HepG2 (cell line): ENCODE data around the gene ZNF653. TPM values are rescaled to one million over a fixed set of nuclear protein-coding genes. Genes with fewer than 3 reads are reported as not detected.
A peak's percentile ranks its signal among the peaks of the same experiment; 100 is the strongest.

ENCODE experiments used
- ATAC-seq: fragments of 200-7000 bp; cut with Tn5 transposase; 3 replicates; pipeline ENCODE4 v1.9.1; 2020; ENCODE audit warnings: mild to moderate bottlenecking, moderate library complexity
- BruUV-seq: library from RNA; stranded (reverse); fragments of 400-500 nt; replicated peaks from 2 replicates; lab custom pipeline; 2021; lab: Mats Ljungman, UMichigan
- CTCF ChIA-PET: fragments of 300-600 bp; formaldehyde crosslinking; extraction: SDS; loops from one replicate; lab custom pipeline; 2021; ENCODE audit warnings: low total read pairs, inconsistent platforms, low intra/inter-chr PET ratio; lab: Yijun Ruan, JAX
- POLR2A ChIA-PET: fragments of 350-600 bp; sonication (Branson Sonifier 250); formaldehyde crosslinking; loops from one replicate; lab custom pipeline; 2020; ENCODE audit warnings: antibody characterized with exemption, inconsistent platforms; lab: Yijun Ruan, JAX
- DNase-seq: peaks from one replicate; pipeline ENCODE4 v3.0.0-alpha.2; 2015; ENCODE audit warnings: low spot score
- FAIRE-seq: peaks from 3 replicates; lab custom pipeline; 2011; peaks lifted over from hg19 to GRCh38; lab: Jason Lieb, UNC
- H2AFZ ChIP-seq: one replicate; pipeline ENCODE4 v1.6.1; 2011; ENCODE audit warnings: low read length, inconsistent platforms
- H3K27ac ChIP-seq: fragments of 300-600 bp; 3 replicates; pipeline ENCODE4 v1.8.0; 2011; ENCODE audit warnings: mixed run types, mild to moderate bottlenecking, mixed read lengths, low read length, inconsistent platforms; ENCODE audit not compliant: insufficient read depth; ENCODE audit errors: extremely low read length
- H3K27me3 ChIP-seq, 2 experiments: fragments of 200-600 bp in 1 of 2; 2 replicates in 1 of 2; 3 replicates in 1 of 2; pipeline versions ENCODE4 v1.6.0 to v1.8.0; 2011; ENCODE audit warnings: low read length in 2 of 2, mild to moderate bottlenecking in 2 of 2, moderate library complexity in 2 of 2, inconsistent platforms in 1 of 2; ENCODE audit not compliant: insufficient read depth in 2 of 2, control insufficient read depth in 1 of 2
- H3K36me3 ChIP-seq, 2 experiments: fragments of 200-600 bp in 1 of 2; replicated peaks in 1 of 2; 2 replicates in 1 of 2; 3 replicates in 1 of 2; pipeline versions ENCODE4 v1.5.1 to v1.8.0; 2011; ENCODE audit warnings: low read length in 2 of 2, inconsistent platforms in 1 of 2; ENCODE audit not compliant: insufficient read depth in 2 of 2, control insufficient read depth in 1 of 2
- H3K4me1 ChIP-seq: 2 replicates; pipeline ENCODE4 v1.5.1; 2012; ENCODE audit warnings: low read length, inconsistent platforms; ENCODE audit not compliant: insufficient read depth
- H3K4me2 ChIP-seq: 2 replicates; pipeline ENCODE4 v1.6.0; 2011; ENCODE audit warnings: low read depth, low read length, inconsistent platforms
- H3K4me3 ChIP-seq, 3 experiments: fragments of 200-600 bp in 1 of 3; sonication (generic), shearing (Covaris generic) in 1 of 3; replicated peaks in 1 of 3; 2 replicates each; pipeline ENCODE4 v1.5.1; 2011 to 2016; ENCODE audit warnings: low read length in 3 of 3, inconsistent platforms in 2 of 3, low read depth in 2 of 3, mild to moderate bottlenecking in 2 of 3, control low read depth in 1 of 3, mixed read lengths in 1 of 3; ENCODE audit not compliant: insufficient read depth in 1 of 3
- H3K79me2 ChIP-seq: one replicate; pipeline ENCODE4 v1.6.1; 2011; ENCODE audit warnings: low read length, inconsistent platforms; ENCODE audit not compliant: insufficient read depth
- H3K9ac ChIP-seq: 2 replicates; pipeline ENCODE4 v1.6.0; 2011; ENCODE audit warnings: mild to moderate bottlenecking, low read depth, low read length, inconsistent platforms; ENCODE audit not compliant: insufficient read depth
- H3K9me3 ChIP-seq: 2 replicates; pipeline ENCODE4 v1.5.1; 2012; ENCODE audit warnings: mild to moderate bottlenecking, low read length
- H4K20me1 ChIP-seq: 2 replicates; pipeline ENCODE4 v1.6.0; 2011; ENCODE audit warnings: inconsistent platforms, mild to moderate bottlenecking, low read length, moderate library complexity; ENCODE audit not compliant: insufficient read depth
- JUN ChIP-seq: sonication (generic); formaldehyde crosslinking; IDR thresholded peaks from 2 replicates; pipeline ENCODE4 v1.4.0; 2020; ENCODE audit warnings: mild to moderate bottlenecking, missing genetic modification reagents
- MBNL3 ChIP-seq: fragments of 250-450 bp; sonication (Bioruptor Pico); conservative IDR thresholded peaks from 2 replicates; pipeline ENCODE4 v1.8.0; 2022; ENCODE audit warnings: mild to moderate bottlenecking, inconsistent platforms
- MED8 ChIP-seq: sonication (generic); formaldehyde crosslinking; IDR thresholded peaks from 2 replicates; pipeline ENCODE4 v1.8.1; 2023; ENCODE audit warnings: mild to moderate bottlenecking, missing genetic modification reagents; ENCODE audit not compliant: insufficient replicate concordance
- MYNN ChIP-seq: sonication (generic); formaldehyde crosslinking; IDR thresholded peaks from 2 replicates; pipeline ENCODE4 v1.4.0; 2020; ENCODE audit warnings: mild to moderate bottlenecking, low read depth, missing genetic modification reagents
- RFXANK ChIP-seq: IDR thresholded peaks from 2 replicates; pipeline ENCODE4 v1.6.1; 2016
- SMC3 ChIP-seq: IDR thresholded peaks from 2 replicates; pipeline ENCODE4 v1.6.1; 2011; ENCODE audit warnings: low read length, improper control_type of control experiment
- ZNF232 ChIP-seq: sonication (generic); formaldehyde crosslinking; IDR thresholded peaks from 2 replicates; pipeline ENCODE4 v1.4.0; 2020; ENCODE audit warnings: missing genetic modification reagents, borderline replicate concordance
- ZNF234 ChIP-seq: sonication (generic); formaldehyde crosslinking; conservative IDR thresholded peaks from 2 replicates; pipeline ENCODE4 v1.5.1; 2020; ENCODE audit warnings: mild to moderate bottlenecking, missing genetic modification reagents
- ZNF30 ChIP-seq: sonication (generic); formaldehyde crosslinking; IDR thresholded peaks from 2 replicates; pipeline ENCODE4 v1.5.0; 2020; ENCODE audit warnings: mild to moderate bottlenecking, missing genetic modification reagents
- ZNF562 ChIP-seq: sonication (generic); formaldehyde crosslinking; IDR thresholded peaks from 2 replicates; pipeline ENCODE4 v1.8.0; 2022; ENCODE audit warnings: missing genetic modification reagents, borderline replicate concordance
- WGBS: methylation state at CpG from one replicate; pipeline ENCODE4 v1.1.6; 2017; ENCODE audit warnings: low lambda C conversion rate; 5-methylcytosine and 5-hydroxymethylcytosine counted together
- in situ Hi-C: cut with HindIII; loops from 2 replicates; pipeline ENCODE4 v1.10.0; 2017; ENCODE audit warnings: low pct_unique_long_range_greater_than_20kb; ENCODE audit not compliant: extremely low pct_ligation_motif_present
- intact Hi-C: fragments of 100-400 bp; cut with micrococcal nuclease; formaldehyde crosslinking; loops from one replicate; pipeline ENCODE4 v1.10.0; 2022; ENCODE audit not compliant: unreplicated experiment
- polyA plus RNA-seq, 8 experiments: library from polyadenylated mRNA; depleted of rRNA in 3 of 8; stranded (reverse) in 7 of 8; unstranded in 1 of 8; fragments of >200 nt; fragmentation: Illumina TruSeq in 4 of 8; extraction: Trizol in 4 of 8; gene quantifications; 2 replicates each; pipeline versions ENCODE4 v1.2.1 to v1.2.3, GENCODE V29; 2011 to 2016; ENCODE audit warnings: low read depth in 4 of 8, missing spikeins in 1 of 8, mixed read lengths in 1 of 8; ENCODE audit not compliant: insufficient read depth in 1 of 8
- total RNA-seq, 5 experiments: library from RNA; depleted of rRNA; stranded (reverse); fragments of >200 nt; fragmentation: Illumina TruSeq; extraction: Trizol; gene quantifications; 2 replicates each; pipeline ENCODE4 v1.2.3, GENCODE V29; 2016; ENCODE audit warnings: low read depth in 1 of 5
- TF ChIP-seq, protein P1 (sequence below): sonication (generic); formaldehyde crosslinking; IDR thresholded peaks from 2 replicates; pipeline ENCODE4 v1.9.0; 2022; ENCODE audit warnings: missing genetic modification reagents, mild to moderate bottlenecking, borderline replicate concordance
- TF ChIP-seq, protein P2 (sequence below): sonication (generic); formaldehyde crosslinking; IDR thresholded peaks from 2 replicates; pipeline ENCODE4 v1.4.0; 2020; ENCODE audit warnings: mild to moderate bottlenecking, missing genetic modification reagents
- TF ChIP-seq, protein P3 (sequence below): IDR thresholded peaks from 2 replicates; pipeline ENCODE4 v1.6.1; 2012; ENCODE audit warnings: low read length, improper control_type of control experiment
- TF ChIP-seq, protein P4 (sequence below): sonication (generic); formaldehyde crosslinking; IDR thresholded peaks from 2 replicates; pipeline ENCODE4 v1.4.0; 2020; ENCODE audit warnings: mild to moderate bottlenecking, missing genetic modification reagents

Gene ZNF653
- total and polyA plus RNA-seq, 2 of the 13 experiments (the other 11 are each of a cell fraction or from before 2014, with no cell fraction given), result 4.7 to 7.1 TPM

DNA sequence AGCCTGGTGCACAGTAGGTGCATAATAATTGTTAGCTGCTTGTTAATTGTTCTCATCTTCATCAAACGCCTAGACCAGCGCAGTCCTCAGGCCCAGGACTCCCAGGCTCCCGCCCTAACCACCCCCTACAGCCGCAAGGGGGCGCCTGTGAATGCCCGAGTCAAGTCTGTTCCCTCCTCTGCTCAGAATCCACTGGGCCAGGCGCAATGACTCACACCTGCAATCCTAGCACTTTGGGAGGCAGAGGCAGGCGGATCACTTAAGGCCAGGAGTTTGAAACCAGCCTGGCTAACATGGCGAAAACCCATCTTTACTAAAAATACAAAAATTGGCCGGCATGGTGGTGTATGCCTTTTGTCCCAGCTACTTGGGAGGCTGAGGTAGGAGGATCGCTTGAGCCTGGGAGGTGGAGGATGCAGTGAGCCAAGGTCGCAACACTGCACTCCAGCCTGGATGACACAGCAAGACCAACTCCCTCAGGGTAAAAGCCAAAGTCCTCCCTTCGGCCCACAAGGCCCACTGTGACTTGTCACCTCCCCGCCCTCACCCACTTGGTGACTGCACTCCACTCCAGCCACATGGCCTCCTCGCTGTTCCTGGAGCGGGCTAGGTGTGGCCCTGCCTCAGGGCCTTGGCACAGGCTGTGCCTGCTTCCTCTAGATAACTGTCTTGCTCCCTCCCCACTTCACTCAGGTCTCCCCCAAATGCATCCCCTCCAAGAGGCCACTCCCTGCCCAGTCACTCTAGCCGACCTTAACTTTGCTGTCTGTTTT, 9.1 kb downstream of the ZNF653 start:
- no TSS peak for BruUV-seq
- TF ChIP-seq, protein P1, sequence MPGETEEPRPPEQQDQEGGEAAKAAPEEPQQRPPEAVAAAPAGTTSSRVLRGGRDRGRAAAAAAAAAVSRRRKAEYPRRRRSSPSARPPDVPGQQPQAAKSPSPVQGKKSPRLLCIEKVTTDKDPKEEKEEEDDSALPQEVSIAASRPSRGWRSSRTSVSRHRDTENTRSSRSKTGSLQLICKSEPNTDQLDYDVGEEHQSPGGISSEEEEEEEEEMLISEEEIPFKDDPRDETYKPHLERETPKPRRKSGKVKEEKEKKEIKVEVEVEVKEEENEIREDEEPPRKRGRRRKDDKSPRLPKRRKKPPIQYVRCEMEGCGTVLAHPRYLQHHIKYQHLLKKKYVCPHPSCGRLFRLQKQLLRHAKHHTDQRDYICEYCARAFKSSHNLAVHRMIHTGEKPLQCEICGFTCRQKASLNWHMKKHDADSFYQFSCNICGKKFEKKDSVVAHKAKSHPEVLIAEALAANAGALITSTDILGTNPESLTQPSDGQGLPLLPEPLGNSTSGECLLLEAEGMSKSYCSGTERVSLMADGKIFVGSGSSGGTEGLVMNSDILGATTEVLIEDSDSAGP (CRISPR knock-in tag), result peak; percentile 34; the same call in 1 of the 2 replicates
- TF ChIP-seq JUN (CRISPR knock-in tag) (no peak), ZNF30 (CRISPR knock-in tag) (no peak), MBNL3 (CRISPR knock-in tag) (no peak), MED8 (CRISPR knock-in tag) (no peak), SMC3 (peak; percentile 28; the same call in 1 of the 2 replicates), ZNF232 (CRISPR knock-in tag) (no peak), ZNF562 (CRISPR knock-in tag) (no peak), MYNN (CRISPR knock-in tag) (no peak), RFXANK (CRISPR knock-in tag) (no peak), ZNF234 (CRISPR knock-in tag) (no peak)
- TF ChIP-seq, protein P2, sequence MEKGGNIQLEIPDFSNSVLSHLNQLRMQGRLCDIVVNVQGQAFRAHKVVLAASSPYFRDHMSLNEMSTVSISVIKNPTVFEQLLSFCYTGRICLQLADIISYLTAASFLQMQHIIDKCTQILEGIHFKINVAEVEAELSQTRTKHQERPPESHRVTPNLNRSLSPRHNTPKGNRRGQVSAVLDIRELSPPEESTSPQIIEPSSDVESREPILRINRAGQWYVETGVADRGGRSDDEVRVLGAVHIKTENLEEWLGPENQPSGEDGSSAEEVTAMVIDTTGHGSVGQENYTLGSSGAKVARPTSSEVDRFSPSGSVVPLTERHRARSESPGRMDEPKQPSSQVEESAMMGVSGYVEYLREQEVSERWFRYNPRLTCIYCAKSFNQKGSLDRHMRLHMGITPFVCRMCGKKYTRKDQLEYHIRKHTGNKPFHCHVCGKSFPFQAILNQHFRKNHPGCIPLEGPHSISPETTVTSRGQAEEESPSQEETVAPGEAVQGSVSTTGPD (CRISPR knock-in tag), result no peak
- TF ChIP-seq, protein P3, sequence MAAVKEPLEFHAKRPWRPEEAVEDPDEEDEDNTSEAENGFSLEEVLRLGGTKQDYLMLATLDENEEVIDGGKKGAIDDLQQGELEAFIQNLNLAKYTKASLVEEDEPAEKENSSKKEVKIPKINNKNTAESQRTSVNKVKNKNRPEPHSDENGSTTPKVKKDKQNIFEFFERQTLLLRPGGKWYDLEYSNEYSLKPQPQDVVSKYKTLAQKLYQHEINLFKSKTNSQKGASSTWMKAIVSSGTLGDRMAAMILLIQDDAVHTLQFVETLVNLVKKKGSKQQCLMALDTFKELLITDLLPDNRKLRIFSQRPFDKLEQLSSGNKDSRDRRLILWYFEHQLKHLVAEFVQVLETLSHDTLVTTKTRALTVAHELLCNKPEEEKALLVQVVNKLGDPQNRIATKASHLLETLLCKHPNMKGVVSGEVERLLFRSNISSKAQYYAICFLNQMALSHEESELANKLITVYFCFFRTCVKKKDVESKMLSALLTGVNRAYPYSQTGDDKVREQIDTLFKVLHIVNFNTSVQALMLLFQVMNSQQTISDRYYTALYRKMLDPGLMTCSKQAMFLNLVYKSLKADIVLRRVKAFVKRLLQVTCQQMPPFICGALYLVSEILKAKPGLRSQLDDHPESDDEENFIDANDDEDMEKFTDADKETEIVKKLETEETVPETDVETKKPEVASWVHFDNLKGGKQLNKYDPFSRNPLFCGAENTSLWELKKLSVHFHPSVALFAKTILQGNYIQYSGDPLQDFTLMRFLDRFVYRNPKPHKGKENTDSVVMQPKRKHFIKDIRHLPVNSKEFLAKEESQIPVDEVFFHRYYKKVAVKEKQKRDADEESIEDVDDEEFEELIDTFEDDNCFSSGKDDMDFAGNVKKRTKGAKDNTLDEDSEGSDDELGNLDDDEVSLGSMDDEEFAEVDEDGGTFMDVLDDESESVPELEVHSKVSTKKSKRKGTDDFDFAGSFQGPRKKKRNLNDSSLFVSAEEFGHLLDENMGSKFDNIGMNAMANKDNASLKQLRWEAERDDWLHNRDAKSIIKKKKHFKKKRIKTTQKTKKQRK, result no peak
- TF ChIP-seq, protein P4, sequence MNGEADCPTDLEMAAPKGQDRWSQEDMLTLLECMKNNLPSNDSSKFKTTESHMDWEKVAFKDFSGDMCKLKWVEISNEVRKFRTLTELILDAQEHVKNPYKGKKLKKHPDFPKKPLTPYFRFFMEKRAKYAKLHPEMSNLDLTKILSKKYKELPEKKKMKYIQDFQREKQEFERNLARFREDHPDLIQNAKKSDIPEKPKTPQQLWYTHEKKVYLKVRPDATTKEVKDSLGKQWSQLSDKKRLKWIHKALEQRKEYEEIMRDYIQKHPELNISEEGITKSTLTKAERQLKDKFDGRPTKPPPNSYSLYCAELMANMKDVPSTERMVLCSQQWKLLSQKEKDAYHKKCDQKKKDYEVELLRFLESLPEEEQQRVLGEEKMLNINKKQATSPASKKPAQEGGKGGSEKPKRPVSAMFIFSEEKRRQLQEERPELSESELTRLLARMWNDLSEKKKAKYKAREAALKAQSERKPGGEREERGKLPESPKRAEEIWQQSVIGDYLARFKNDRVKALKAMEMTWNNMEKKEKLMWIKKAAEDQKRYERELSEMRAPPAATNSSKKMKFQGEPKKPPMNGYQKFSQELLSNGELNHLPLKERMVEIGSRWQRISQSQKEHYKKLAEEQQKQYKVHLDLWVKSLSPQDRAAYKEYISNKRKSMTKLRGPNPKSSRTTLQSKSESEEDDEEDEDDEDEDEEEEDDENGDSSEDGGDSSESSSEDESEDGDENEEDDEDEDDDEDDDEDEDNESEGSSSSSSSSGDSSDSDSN (CRISPR knock-in tag), result no peak

More for the DNA sequence above, 9.1 kb downstream of the ZNF653 start:
- no peaks in the 10 kb centered on the region for H3K9me3 ChIP-seq
- CTCF ChIA-PET, result interaction anchor here (0.7 to 1.8 kb wide), 3 partner anchors 91 to 92 kb away, joined by 3 to 4 read pairs (median 3); no protein-coding TSS in a partner anchor
- DNase-seq (peak; percentile 62), ATAC-seq (peak; percentile 83), FAIRE-seq (no peak)
- intact Hi-C loops, result loop anchor here (5.0 kb wide), 1 partner anchor 91 kb away; no protein-coding TSS in a partner anchor
- H4K20me1 ChIP-seq, result no peaks in the 10 kb centered on the region
- no peaks in the 10 kb centered on the region; a peak in 1 of 5 replicates for H3K27me3 ChIP-seq
- no peak overlapping the region for H3K4me2 ChIP-seq
- no peaks in the 10 kb centered on the region for H3K79me2 ChIP-seq
- H3K4me1 ChIP-seq, result peaks cover 1% of the 10 kb centered on the region
- 74% methylated on average over 14 of the region's 17 CpGs for WGBS
- POLR2A ChIA-PET, result no interaction called here
- no peak overlapping the region for H3K4me3 ChIP-seq
- H3K36me3 ChIP-seq, result peaks cover 5 to 15% of the 10 kb centered on the region in 2 experiments; a peak in 4 of 5 replicates
- H2AFZ ChIP-seq, result no peak overlapping the region
- in situ Hi-C loops, result no loop called here
- H3K27ac ChIP-seq, result no peak overlapping the region
- H3K9ac ChIP-seq, result no peak overlapping the region
